22Rv1 (cell line): ENCODE measurements around the gene TRMU.

Source experiments
- ZFX ChIP-seq: fragments of 450-650 bp; IDR thresholded peaks from 2 replicates; pipeline ENCODE4 v1.6.1; 2017; ENCODE audit warnings: antibody characterized with exemption, borderline replicate concordance
- TF ChIP-seq, protein P1 (sequence below): fragments of 450-650 bp; IDR thresholded peaks from 2 replicates; pipeline ENCODE4 v1.5.1; 2017; ENCODE audit warnings: mild to moderate bottlenecking

DNA sequence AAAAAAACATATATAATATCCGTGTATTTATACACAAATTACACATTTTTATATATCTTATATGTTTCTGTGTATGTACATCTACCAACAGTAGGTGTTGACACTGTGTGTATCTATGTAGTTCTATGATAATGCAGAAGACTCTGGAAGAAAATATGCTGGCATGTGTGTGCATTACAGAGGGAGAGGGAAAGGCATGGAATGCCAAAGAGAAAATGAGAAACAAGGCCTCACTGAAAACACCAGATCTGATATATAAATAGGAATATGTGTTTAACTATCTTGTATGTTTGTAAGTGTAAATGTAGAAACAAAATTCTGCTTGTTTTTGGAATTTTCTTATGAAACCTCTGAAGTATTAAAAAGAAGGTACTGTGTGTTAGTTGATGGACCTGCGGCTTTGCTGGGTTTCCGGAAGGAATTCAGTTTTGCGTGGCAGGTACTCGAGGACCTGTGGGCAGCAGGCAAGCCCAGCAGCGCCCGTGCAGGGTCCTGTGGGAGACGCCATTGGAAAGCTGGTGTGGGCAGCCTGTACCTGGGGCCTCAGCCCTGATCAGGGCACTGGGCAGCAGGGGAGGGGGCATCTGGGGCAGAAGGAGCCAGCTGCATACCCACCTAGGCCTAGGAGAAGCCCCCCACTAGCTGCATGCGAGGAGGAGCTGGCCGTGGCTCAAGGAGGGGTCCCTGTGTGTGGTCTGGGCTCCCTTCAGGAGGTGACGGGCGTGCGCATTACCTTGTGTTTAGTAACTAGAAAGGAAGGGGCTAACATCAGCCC lies 7.6 kb upstream of the TRMU start:
- TF ChIP-seq, protein P1, sequence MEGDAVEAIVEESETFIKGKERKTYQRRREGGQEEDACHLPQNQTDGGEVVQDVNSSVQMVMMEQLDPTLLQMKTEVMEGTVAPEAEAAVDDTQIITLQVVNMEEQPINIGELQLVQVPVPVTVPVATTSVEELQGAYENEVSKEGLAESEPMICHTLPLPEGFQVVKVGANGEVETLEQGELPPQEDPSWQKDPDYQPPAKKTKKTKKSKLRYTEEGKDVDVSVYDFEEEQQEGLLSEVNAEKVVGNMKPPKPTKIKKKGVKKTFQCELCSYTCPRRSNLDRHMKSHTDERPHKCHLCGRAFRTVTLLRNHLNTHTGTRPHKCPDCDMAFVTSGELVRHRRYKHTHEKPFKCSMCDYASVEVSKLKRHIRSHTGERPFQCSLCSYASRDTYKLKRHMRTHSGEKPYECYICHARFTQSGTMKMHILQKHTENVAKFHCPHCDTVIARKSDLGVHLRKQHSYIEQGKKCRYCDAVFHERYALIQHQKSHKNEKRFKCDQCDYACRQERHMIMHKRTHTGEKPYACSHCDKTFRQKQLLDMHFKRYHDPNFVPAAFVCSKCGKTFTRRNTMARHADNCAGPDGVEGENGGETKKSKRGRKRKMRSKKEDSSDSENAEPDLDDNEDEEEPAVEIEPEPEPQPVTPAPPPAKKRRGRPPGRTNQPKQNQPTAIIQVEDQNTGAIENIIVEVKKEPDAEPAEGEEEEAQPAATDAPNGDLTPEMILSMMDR: no peak
- no peak for TF ChIP-seq ZFX
